ENCODE results near the gene ACOT7.

Gene ACOT7

DNA sequence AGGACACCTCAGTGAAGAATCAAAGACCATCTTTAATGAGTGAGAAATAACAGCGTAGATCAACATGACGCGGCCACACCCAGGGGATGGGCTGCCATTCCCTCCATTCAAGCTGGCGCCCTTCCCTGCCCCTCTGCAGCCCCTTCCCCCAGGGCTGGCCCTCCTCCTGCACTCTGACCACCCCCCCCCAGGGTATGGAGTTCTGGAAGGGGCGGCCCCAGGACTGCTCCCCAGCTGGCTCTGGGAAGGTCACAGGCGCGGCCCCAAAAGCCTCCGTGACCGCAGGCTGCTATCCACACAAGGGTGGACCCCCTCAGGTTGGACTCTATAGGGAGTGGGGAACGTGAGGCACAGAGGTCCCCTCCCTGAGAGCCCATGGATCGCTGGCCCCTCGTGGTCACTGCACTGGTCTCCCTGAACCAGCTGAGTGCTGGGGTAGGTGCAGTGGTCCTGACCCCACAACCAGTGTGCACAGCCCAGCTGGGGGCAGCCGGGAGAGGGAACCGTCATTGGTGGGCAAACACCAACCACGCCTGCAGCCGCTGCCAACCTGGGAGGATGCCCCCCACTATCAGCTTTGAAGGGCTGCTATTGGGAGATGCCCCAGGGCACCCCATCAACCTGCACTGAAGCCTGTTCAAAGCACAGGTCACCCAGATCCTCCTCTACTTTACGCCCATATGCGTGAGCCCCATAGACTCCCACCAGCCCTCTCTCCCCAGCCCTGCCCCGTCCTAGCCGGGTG lies 116.6 kb downstream of the ACOT7 start:
- no peak for DNase-seq (ENCODE audit: insufficient read length, low spot score)
- TF ChIP-seq PAX5 (IDR thresholded peaks at IDR 0.05; ENCODE audit: insufficient read depth, low read length, severe bottlenecking): no peak
- TF ChIP-seq TAF1 (IDR thresholded peaks at IDR 0.05; ENCODE audit: low read depth, low read length): no peak
- TF ChIP-seq POLR2A (IDR thresholded peaks at IDR 0.05; ENCODE audit: low read depth, low read length): no peak
- no peak for TF ChIP-seq SPI1 (IDR thresholded peaks at IDR 0.05; ENCODE audit: low read depth, low read length)
- TF ChIP-seq POLR2AphosphoS5 (IDR thresholded peaks at IDR 0.05; ENCODE audit: low read depth, low read length): no peak
- TF ChIP-seq POU2F2 (IDR thresholded peaks at IDR 0.05; ENCODE audit: low read depth, low read length): no peak
- no peak for FAIRE-seq

DNA sequence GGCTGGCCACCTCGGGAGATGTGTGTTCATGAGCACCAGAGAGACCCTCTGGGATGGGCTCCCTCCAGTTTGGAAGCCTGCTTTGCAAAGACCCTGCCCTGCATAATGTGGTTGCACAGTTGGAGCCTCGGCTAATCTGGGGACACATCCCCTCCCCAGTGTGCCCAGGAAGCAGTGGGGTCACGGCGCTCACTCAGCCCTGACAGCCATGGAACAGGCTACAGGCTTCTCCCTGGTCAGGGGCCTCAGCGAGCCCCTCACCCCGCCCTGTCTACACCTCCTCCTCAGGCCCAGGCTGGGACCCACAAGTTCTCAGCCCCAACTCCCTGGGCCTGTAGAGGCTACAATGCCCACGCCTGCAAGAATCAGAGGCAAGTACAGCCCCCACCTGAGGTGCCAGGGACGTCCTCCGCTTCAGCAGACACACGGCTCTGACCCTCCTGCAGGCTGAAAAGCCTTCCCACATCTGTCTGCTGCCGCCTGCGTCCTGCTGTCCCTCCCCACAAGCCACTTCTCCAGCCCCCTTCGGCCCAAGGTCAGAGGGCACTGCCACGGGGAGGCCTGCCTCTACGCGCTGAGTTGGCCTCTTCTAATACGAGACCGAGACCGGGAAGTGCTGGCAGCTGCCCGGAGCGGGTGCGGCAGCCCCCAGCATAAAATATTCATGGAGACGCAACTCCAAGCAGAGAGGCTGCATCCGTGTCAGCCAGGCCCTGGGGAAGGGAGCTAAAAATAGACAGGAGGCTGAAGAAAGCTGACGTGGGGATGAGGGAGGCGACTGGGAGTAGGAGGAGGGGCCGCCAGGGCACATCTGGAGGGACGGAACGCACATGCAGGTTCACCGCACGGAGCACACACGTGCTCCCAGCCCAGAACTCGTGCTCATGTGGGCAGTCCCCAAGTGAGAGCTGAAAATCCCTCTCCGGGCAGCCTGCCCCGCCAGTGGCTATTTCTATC lies 117.5 kb downstream of the ACOT7 start:
- TF ChIP-seq POLR2AphosphoS5 (IDR thresholded peaks at IDR 0.05; ENCODE audit: low read depth, low read length): no peak
- TF ChIP-seq POLR2A (IDR thresholded peaks at IDR 0.05; ENCODE audit: low read depth, low read length): no peak
- no peak for TF ChIP-seq POU2F2 (IDR thresholded peaks at IDR 0.05; ENCODE audit: low read depth, low read length)
- no peak for TF ChIP-seq SPI1 (IDR thresholded peaks at IDR 0.05; ENCODE audit: low read depth, low read length)
- TF ChIP-seq TAF1 (IDR thresholded peaks at IDR 0.05; ENCODE audit: low read depth, low read length): no peak
- no peak for TF ChIP-seq PAX5 (IDR thresholded peaks at IDR 0.05; ENCODE audit: insufficient read depth, low read length, severe bottlenecking)
- FAIRE-seq: no peak
- no peak for DNase-seq (ENCODE audit: insufficient read length, low spot score)

DNA sequence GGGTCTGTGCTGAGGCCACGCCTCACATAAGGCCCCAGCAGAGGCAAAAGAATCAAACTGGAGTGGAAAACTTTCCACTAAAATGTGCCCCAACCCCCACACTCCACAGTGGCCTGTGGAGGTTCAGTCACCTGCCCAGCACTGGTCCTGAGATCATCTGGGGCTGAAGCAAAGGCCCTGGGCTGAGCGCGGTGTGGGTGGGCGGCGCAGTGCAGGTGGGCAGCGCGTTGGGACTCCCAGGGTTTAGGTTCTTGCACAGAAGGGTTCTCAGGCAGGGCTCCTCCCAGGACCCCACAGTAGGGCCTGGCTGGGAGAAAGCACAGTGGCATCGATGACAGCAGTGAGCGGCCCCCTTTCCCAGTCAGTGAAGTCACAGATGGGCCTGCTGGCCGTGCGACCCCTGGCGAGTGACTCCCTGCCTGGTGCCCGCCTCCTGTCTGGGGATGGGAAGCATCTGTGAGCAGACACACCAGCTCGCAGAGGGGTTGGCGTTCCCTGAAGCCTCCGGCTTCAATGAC lies 118.9 kb downstream of the ACOT7 start:
- DNase-seq (ENCODE audit: insufficient read length, low spot score) (no peak), FAIRE-seq (no peak)
- no peak for TF ChIP-seq POU2F2 (IDR thresholded peaks at IDR 0.05; ENCODE audit: low read depth, low read length)
- no peak for TF ChIP-seq SPI1 (IDR thresholded peaks at IDR 0.05; ENCODE audit: low read depth, low read length)
- no peak for TF ChIP-seq PAX5 (IDR thresholded peaks at IDR 0.05; ENCODE audit: insufficient read depth, low read length, severe bottlenecking)
- no peak for TF ChIP-seq TAF1 (IDR thresholded peaks at IDR 0.05; ENCODE audit: low read depth, low read length)
- TF ChIP-seq POLR2A (IDR thresholded peaks at IDR 0.05; ENCODE audit: low read depth, low read length): no peak
- no peak for TF ChIP-seq POLR2AphosphoS5 (IDR thresholded peaks at IDR 0.05; ENCODE audit: low read depth, low read length)

DNA sequence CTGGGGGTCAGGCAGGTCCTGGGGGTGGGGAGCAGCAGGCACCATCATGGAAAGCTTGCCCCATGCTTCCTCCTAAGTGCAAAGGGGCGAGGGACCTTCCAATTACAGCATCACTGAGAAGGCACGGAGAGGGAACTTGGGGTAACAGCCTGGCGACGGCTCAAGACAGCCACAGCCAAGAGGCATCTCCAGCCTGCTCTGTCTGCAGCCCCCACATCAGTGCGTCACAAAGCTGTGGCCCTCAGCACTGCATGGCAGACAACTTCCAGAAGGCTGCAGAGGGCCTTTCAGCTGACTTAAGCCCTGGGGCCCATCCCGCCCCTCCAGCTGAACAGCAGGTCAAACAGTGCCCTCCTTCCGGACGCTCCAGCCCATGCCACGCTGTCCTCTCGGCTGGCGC lies 119.5 kb downstream of the ACOT7 start:
- DNase-seq (ENCODE audit: insufficient read length, low spot score) (no peak), FAIRE-seq (no peak)
- TF ChIP-seq PAX5 (IDR thresholded peaks at IDR 0.05; ENCODE audit: insufficient read depth, low read length, severe bottlenecking): no peak
- no peak for TF ChIP-seq POLR2A (IDR thresholded peaks at IDR 0.05; ENCODE audit: low read depth, low read length)
- TF ChIP-seq POLR2AphosphoS5 (IDR thresholded peaks at IDR 0.05; ENCODE audit: low read depth, low read length): no peak
- no peak for TF ChIP-seq TAF1 (IDR thresholded peaks at IDR 0.05; ENCODE audit: low read depth, low read length)
- TF ChIP-seq SPI1 (IDR thresholded peaks at IDR 0.05; ENCODE audit: low read depth, low read length): no peak
- TF ChIP-seq POU2F2 (IDR thresholded peaks at IDR 0.05; ENCODE audit: low read depth, low read length): no peak

DNA sequence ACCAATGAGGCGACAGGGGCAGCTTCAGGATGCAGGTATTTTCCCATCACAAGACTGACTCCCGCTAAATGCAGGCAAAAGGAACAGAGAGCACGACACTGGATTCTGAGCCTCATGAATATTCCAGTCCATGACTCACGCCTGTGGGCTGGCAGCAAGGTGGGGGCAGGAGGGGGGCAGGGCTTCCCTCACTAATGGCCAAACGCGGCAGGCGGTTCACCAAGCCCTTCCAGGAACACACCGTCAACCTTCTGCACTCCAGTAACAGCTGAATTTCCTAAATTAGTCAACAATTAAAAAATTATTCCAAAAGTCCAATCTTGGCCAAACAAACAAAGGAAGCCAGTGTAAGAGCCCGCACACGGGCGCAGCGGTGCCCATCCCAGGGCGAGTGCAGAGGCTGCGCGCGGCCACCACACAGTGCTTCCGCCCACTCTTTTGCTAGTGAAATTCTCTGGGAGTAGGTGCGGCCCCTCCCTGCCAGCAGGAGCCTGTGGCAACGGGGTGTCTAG lies 120.1 kb downstream of the ACOT7 start:
- DNase-seq (ENCODE audit: insufficient read length, low spot score): no peak
- no peak for FAIRE-seq
- TF ChIP-seq POLR2A (IDR thresholded peaks at IDR 0.05; ENCODE audit: low read depth, low read length) (no peak), SPI1 (IDR thresholded peaks at IDR 0.05; ENCODE audit: low read depth, low read length) (no peak), POU2F2 (IDR thresholded peaks at IDR 0.05; ENCODE audit: low read depth, low read length) (no peak), TAF1 (IDR thresholded peaks at IDR 0.05; ENCODE audit: low read depth, low read length) (no peak), POLR2AphosphoS5 (IDR thresholded peaks at IDR 0.05; ENCODE audit: low read depth, low read length) (no peak), PAX5 (IDR thresholded peaks at IDR 0.05; ENCODE audit: insufficient read depth, low read length, severe bottlenecking) (no peak)

DNA sequence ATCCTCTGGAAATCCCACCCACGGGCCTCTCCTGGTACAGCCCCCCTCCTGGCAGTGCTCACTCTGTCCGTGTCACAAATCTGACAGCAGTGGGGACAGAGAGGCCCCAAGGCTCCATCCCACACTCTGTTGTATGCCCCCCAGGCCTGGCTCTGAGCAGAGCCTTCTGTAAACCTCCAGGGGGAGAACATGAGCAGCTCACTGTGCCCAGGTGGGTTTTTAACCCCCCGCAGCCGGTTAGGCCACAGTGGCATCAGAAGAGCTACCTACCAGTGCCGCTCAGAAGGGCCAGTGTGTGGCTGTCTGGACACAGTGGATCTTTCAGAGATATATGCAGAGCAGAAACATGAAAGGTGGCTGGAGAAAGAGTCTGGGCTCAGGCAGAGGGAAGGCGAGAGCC lies 120.7 kb downstream of the ACOT7 start:
- DNase-seq (ENCODE audit: insufficient read length, low spot score) (no peak), FAIRE-seq (no peak)
- no peak for TF ChIP-seq POLR2A (IDR thresholded peaks at IDR 0.05; ENCODE audit: low read depth, low read length)
- no peak for TF ChIP-seq POU2F2 (IDR thresholded peaks at IDR 0.05; ENCODE audit: low read depth, low read length)

DNA sequence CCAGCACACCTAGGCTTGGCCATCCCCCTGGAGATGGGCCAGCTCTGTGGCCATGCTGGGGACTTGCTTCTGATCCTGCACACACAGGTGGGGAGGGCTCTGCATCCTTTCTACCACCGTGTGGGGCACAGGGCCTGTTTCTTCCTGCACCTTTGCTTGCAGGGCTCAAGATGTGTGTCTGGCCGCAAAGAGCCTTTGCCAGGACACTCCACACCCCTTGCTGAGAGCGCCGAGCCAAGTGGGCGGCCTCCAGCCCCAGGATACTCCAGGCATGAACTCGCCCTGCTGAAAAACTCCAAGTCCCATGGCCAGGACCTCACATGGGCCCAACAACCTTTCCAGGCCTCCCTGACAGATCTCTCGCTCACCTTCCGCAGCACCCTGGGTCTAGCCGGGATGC lies 121.1 kb downstream of the ACOT7 start:
- TF ChIP-seq TAF1 (IDR thresholded peaks at IDR 0.05; ENCODE audit: low read depth, low read length) (no peak), SPI1 (IDR thresholded peaks at IDR 0.05; ENCODE audit: low read depth, low read length) (no peak), PAX5 (IDR thresholded peaks at IDR 0.05; ENCODE audit: insufficient read depth, low read length, severe bottlenecking) (no peak), POLR2AphosphoS5 (IDR thresholded peaks at IDR 0.05; ENCODE audit: low read depth, low read length) (no peak), POLR2A (IDR thresholded peaks at IDR 0.05; ENCODE audit: low read depth, low read length) (no peak), POU2F2 (IDR thresholded peaks at IDR 0.05; ENCODE audit: low read depth, low read length) (no peak)
- FAIRE-seq: no peak
- no peak for DNase-seq (ENCODE audit: insufficient read length, low spot score)

DNA sequence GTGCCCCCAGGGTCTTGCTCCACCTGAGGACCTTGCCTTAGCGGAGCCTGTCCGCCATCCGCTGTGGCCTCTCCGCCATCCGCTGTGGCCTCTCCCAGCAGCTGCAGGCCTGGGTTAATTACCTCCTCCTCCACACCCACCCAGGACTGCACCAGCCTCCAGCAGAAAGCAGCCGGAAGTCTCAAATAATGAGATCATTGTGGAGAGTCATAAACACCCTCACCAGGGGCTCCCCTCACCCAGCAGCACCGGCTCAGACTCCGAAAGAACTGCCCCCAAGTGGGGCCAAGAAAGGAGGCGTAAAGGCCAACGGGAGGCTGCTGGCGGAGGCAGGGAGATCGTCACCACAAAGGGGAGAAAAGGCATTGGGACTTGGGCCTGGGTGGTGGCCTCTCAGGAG lies 122.0 kb downstream of the ACOT7 start:
- TF ChIP-seq TAF1 (IDR thresholded peaks at IDR 0.05; ENCODE audit: low read depth, low read length) (no peak), PAX5 (IDR thresholded peaks at IDR 0.05; ENCODE audit: insufficient read depth, low read length, severe bottlenecking) (no peak)
- no peak for DNase-seq (ENCODE audit: insufficient read length, low spot score)
- no peak for FAIRE-seq

DNA sequence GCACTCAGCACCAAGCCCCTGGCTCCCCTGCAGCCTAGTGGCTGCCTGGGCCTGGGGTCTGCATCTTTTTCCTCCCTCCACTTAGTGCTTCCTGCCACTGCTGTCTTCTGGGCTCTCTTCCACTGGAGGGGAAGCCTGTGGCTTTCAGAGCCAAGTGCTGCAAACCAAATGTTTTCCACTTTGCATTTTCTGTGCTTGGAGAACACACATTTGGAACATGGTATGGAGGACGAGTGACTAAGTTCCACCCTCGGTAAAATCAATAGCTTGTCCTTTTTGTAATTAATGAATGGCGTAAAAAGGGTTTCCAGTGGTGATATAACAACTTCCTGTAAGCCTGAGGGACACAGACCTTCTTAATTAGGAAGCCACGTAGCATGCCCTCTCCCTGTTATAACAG lies 122.6 kb downstream of the ACOT7 start:
- no peak for FAIRE-seq
- TF ChIP-seq TAF1 (IDR thresholded peaks at IDR 0.05; ENCODE audit: low read depth, low read length) (no peak), PAX5 (IDR thresholded peaks at IDR 0.05; ENCODE audit: insufficient read depth, low read length, severe bottlenecking) (no peak), POLR2AphosphoS5 (IDR thresholded peaks at IDR 0.05; ENCODE audit: low read depth, low read length) (no peak), SPI1 (IDR thresholded peaks at IDR 0.05; ENCODE audit: low read depth, low read length) (no peak), POU2F2 (IDR thresholded peaks at IDR 0.05; ENCODE audit: low read depth, low read length) (no peak), POLR2A (IDR thresholded peaks at IDR 0.05; ENCODE audit: low read depth, low read length) (no peak)
- DNase-seq (ENCODE audit: insufficient read length, low spot score): no peak

Data from GM12891 (cell line).